Body of pancreas (tissue), 4 donors: ENCODE data around the gene DDX42.

Experiments used
- POLR2A ChIP-seq, 3 donors: fragments of 450-650 bp; IDR thresholded peaks; one replicate each; pipeline ENCODE4 v1.6.1; 2016; ENCODE audit warnings: antibody characterized with exemption in 3 of 3, mild to moderate bottlenecking in 2 of 3
- TF ChIP-seq, protein P1 (sequence below), 7 experiments: fragments of 450-650 bp in 4 of 7; fragments of 200-600 bp in 3 of 7; sonication (generic) in 3 of 7; IDR thresholded peaks; one replicate each; pipeline ENCODE4 v1.5.1; 2016 to 2019; ENCODE audit warnings: antibody characterized with exemption in 7 of 7

DNA sequence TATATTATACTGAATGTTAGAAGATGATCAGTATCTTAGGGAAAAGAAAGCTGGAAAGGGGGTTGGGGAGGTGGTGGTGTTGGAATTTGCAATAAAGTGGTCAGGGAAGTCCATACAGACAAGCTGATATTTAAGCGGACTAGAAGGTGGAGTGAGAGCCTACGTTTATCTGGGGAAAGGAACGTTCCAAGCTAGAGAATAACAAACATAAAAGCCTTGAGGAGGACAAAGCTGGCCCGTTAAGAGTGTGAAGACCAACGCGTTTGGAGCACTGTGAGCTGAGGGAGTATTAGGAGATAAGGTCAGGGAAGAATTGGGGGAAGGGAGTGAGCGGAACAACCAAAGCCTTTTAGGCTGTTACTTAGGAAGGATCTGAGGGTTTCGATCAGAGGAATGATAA, 1.4 kb downstream of the DDX42 start:
- TF ChIP-seq POLR2A (IDR thresholded peaks at IDR 0.05) = no peak
- TF ChIP-seq, protein P1, sequence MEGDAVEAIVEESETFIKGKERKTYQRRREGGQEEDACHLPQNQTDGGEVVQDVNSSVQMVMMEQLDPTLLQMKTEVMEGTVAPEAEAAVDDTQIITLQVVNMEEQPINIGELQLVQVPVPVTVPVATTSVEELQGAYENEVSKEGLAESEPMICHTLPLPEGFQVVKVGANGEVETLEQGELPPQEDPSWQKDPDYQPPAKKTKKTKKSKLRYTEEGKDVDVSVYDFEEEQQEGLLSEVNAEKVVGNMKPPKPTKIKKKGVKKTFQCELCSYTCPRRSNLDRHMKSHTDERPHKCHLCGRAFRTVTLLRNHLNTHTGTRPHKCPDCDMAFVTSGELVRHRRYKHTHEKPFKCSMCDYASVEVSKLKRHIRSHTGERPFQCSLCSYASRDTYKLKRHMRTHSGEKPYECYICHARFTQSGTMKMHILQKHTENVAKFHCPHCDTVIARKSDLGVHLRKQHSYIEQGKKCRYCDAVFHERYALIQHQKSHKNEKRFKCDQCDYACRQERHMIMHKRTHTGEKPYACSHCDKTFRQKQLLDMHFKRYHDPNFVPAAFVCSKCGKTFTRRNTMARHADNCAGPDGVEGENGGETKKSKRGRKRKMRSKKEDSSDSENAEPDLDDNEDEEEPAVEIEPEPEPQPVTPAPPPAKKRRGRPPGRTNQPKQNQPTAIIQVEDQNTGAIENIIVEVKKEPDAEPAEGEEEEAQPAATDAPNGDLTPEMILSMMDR (IDR thresholded peaks at IDR 0.05) = no peak
